Measurements from ENCODE around the gene OR12D3.
"Not testable (repeated sequence)": the region's sequence is repeated elsewhere in the genome, so short reads cannot be mapped to it uniquely, and the experiment has no call there.

Gene OR12D3

GRCh38 chr6:29375191-29375590 lies at the start of gene OR12D3:
Gene OR12D3, minus strand, starts transcription at chr6:29375291. Its CDS starts 4 bp downstream, at chr6:29375287.
- no peak for DNase-seq

- DNase-seq, result no peak
Measured at GRCh38 chr6:29424575-29424974, 49.5 kb upstream of the OR12D3 start.

DNA sequence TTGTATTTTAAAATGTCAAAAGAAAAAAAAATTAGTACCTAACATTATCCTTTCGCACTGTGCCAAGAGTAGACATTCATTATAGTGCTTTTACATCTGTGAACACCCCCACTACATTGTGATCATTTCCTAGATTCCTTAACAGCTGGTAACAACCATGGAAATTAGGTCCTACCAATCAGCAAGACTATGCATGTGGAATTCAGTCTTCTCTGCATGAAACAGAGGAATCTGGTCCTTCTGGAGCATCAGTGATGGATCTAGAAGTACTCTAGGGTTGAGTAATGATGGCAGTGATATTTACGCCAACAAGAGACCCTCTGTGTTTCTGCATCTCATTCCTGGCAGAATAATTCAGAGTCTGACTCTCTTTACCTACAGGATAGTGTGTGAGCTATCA lies 49.1 kb upstream of the OR12D3 start:
- no peak for DNase-seq

DNA sequence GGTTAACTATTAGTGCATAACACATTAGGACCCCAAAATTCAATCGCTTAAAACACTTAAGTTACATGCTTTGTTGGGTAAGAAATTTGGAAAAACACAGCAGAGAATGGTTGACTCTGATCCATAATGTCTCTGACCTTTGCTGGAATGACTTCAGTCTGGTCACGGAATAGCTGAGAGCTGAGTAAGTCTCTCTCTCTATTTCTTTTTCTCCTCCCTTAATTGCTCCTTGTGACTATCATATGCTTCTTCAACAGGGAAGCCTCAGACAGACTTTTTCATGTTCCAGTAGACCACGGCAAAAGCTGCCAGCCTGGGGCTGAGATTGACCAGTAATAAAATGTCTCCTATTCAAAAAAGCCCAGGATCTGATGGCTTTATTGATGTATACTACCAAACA lies 44.4 kb upstream of the OR12D3 start:
- DNase-seq, result no peak

DNA sequence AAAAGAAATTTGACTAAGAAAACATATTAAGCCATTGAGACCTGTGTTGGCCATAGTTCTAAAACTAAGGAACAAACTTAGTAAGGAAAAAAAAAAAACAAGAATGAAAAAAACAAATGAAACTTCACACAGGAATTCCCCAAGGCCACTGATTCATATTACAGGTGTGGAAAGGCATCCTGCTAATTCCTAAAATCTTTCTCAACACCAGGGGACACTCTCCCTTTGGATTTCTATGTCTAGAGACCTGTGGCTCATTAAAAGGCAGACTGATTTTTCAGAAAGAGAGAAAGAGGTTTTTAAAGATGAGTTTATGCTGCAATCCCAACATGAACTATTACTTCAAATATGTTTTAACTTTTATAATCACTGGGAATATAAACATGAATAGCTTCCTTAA lies 39.5 kb upstream of the OR12D3 start, which contains the start of gene OR12D1:
TSS of gene OR12D1 (plus strand) at position 341 of the 400 bp plus-strand sequence.
- DNase-seq, result no peak

DNA sequence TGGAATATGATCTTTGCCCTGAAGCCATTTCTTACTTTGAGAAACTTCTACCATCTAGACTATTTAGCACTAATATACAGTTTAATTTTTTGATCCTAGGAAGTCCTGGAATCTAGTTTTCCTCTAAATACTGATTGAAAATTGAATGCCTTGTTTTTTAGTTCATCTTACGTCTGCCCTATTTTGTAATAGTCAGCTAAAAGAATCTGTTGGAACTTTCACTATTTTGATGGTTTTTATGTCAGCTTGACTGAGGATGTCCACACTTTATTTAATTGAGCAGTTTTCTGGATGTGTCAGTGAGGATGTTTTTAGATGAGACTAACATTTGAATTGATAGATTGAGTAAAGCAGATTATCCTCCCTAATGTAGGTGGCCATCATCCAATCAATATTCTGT lies 28.7 kb upstream of the OR12D3 start:
- no peak for DNase-seq

GRCh38 chr6:29399525-29399924 lies 24.4 kb upstream of the OR12D3 start:
- DNase-seq, result no peak

GRCh38 chr6:29395331-29395730 lies 20.2 kb upstream of the OR12D3 start, which contains the start of gene OR12D2:
Gene OR12D2, plus strand, starts transcription at chr6:29395631. Its CDS starts 1,069 bp downstream, at chr6:29396700.
- no peak for DNase-seq

GRCh38 chr6:29388533-29388932 lies 13.4 kb upstream of the OR12D3 start:
- no peak for DNase-seq

DNA sequence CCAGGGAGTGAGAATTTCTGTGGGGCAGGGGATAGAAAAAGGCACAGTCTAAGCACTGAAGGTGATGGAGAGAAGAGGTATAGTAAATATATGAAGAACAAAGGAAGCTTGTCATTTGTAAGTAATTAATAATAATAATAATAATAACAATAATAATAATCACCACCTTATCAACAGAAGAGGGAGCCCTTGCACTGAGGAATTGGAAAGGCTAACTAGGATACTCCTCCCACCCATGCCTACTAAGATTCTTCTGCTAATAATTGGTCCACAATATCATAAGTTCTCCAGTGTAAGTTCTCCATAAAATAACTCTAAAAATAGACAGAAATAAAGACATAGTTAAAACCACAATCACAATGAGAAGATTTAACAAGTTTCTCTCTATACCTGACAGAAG lies 912 bp upstream of the OR12D3 start:
- no peak for DNase-seq

DNA sequence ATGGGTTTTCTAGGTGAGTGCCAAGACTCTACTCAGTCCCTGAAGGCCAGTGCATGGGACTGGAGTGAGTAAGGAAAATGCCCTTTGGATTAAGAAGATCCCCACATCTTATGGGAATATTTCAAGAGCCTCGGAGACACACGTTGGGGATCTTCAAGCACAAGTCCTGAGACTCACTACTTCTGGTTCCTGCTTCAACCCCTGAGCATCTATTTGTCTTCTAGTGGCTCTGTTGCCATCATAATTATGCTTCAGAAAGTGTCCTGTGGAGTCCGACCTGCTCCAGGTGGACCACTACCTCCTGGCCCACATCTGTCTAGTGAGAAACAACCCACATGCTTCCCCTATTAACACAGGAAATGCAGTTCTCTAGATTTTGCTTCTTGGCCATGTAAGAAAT lies 6.3 kb downstream of the OR12D3 start, which contains the start of gene OR5V1:
TSS of gene OR5V1 (minus strand) at position 101 of the 400 bp plus-strand sequence. CDS start 12,670 bp downstream, outside the sequence.
- no peak for DNase-seq

DNA sequence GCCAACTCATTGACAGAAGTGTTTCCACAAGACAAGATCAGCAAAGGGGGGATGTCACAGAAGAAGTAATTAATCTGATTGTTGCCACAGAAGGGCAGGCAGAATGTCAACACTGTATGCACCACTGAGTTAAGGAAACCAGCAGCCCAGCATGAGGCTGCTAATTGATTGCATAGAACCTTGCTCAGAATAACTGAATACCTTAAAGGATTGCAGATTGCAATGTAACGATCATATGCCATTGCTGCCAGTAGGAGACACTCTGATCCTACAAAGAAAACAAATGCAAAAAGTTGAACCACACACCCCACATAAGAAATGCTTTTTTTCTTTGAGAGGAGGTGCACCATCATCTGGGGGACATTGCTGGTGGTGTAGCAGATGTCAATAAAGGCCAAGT lies 19.5 kb downstream of the OR12D3 start:
- DNase-seq, result no peak

GRCh38 chr6:29354980-29355379 lies 20.1 kb downstream of the OR12D3 start:
- DNase-seq, result no peak

DNA sequence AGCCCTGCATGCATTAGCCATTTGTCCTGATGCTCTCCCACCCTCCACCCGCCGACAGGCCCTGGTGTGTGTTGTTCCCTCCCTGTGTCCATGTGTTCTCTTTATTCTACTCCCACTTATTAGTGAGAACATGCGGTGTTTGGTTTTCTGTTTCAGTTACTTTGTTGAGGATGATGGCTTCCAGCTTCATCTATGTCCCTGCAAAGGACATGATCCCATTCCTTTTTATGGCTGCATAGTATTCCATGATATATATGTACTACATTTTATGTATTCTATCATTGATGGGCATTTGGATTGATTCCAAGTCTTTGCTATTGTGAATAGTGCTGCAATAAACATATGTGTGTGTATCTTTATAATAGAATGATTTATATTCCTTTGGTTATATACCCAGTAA lies 25.7 kb downstream of the OR12D3 start:
- DNase-seq, result not testable (repeated sequence)

DNA sequence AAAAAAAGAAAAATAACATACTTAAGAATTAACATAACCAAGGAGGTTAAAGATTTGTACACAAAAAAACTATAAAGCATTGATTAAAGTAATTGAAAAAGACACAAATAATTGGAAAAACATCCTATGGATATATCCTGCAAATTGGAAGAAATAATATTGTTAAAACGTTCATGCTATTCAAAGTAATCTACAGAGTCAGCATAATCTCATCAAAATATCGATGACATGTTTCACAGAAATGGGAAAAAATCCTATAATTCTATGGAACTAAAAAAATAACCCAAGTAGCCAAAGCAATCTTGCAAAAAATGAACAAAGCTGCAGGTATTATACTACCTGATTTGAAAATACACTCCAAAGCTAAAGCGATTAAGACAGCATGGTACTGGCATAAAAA lies 29.7 kb downstream of the OR12D3 start:
- no peak for DNase-seq

DNA sequence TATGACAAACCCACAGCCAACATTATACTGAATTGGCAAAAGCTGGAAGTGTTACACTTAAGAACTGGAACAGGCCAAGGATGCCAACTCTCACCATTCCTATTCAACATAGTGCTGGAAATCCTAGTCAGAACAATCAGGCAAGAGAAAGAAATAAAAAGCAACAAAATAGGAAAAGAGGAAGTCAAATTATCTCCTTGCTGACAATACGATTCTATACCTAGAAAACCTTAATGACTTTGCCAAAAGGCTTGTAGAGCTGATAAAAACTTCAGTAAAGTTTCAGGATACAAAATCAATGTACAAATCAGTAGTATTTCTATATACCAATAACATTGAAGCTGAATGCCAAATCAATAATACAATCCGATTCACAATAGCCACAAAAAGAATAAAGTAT lies 38.8 kb downstream of the OR12D3 start:
- no peak for DNase-seq

DNA sequence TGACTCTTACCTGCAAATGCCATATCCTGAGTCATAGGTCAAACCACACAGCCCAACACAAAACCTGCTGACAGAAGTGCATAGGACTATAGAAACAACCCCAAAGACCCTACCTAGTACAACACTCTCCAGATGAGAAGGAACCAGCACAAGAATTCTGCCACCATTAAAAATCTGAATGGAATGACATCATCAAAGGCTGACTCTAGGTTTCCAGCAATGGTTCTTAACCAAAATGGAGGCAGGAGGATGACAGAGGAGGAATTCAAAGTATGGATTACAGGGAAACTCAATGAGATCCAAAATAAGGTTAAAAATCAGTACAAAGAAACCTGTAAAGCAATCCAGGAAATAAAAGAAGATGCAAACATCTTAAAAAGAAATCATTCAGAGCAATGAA lies 42.4 kb downstream of the OR12D3 start:
- no peak for DNase-seq

GRCh38 chr6:29325777-29326176 lies 49.3 kb downstream of the OR12D3 start:
- DNase-seq, result no peak

Data from cerebellar nuclear complex (tissue), 1 donor.